ENCODE data around the gene SPATA3.

The SPATA3 gene

GRCh38 chr2:230998882-230999281, 3.0 kb downstream of the SPATA3 start:
- DNase-seq (ENCODE audit: extremely low spot score): no peak
- TF ChIP-seq L3MBTL2 (conservative IDR thresholded peaks at IDR 0.05) (no peak), ARNT (IDR thresholded peaks at IDR 0.05) (no peak), FOXK2 (IDR thresholded peaks at IDR 0.05) (no peak), FOXM1 (IDR thresholded peaks at IDR 0.05; ENCODE audit: borderline replicate concordance) (no peak), LEF1 (IDR thresholded peaks at IDR 0.05; ENCODE audit: borderline replicate concordance) (no peak), CTBP1 (IDR thresholded peaks at IDR 0.05; ENCODE audit: borderline replicate concordance) (no peak)
- TF ChIP-seq, protein P1, sequence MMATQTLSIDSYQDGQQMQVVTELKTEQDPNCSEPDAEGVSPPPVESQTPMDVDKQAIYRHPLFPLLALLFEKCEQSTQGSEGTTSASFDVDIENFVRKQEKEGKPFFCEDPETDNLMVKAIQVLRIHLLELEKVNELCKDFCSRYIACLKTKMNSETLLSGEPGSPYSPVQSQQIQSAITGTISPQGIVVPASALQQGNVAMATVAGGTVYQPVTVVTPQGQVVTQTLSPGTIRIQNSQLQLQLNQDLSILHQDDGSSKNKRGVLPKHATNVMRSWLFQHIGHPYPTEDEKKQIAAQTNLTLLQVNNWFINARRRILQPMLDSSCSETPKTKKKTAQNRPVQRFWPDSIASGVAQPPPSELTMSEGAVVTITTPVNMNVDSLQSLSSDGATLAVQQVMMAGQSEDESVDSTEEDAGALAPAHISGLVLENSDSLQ (IDR thresholded peaks at IDR 0.05): no peak
- CTCF ChIA-PET: no interaction called here
- POLR2A ChIA-PET: no interaction called here

DNA sequence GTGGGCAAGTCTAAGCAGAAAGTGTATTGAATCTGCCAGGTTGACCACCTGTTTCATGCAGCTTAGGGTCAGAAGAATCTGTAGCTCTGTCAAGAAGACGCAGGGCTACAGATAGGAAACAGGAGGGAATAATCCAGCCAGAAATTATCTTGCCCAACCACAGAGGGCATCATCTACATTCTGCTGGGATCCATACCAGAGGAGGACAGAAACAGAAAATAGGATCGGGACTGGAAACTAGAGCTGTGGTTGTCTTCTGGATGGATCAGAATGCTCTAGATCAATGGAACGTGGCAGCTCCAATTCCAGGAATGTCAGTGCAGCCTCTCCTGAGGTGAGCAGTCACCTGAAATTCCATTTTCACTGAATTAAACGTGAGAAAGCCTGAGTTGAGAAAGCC, 3.6 kb downstream of the SPATA3 start:
- POLR2A ChIA-PET: no interaction called here
- CTCF ChIA-PET: no interaction called here
- DNase-seq (ENCODE audit: extremely low spot score): no peak
- TF ChIP-seq LEF1 (IDR thresholded peaks at IDR 0.05; ENCODE audit: borderline replicate concordance) (no peak), L3MBTL2 (conservative IDR thresholded peaks at IDR 0.05) (no peak), NFRKB (IDR thresholded peaks at IDR 0.05) (no peak), SP1 (IDR thresholded peaks at IDR 0.05) (no peak), FOXA1 (IDR thresholded peaks at IDR 0.05) (no peak), FOXM1 (IDR thresholded peaks at IDR 0.05; ENCODE audit: borderline replicate concordance) (no peak), FOXK2 (IDR thresholded peaks at IDR 0.05) (no peak), TARDBP (IDR thresholded peaks at IDR 0.05) (no peak), ARNT (IDR thresholded peaks at IDR 0.05) (no peak), ZNF384 (IDR thresholded peaks at IDR 0.05) (no peak), BHLHE40 (IDR thresholded peaks at IDR 0.05; ENCODE audit: borderline replicate concordance) (no peak), CTBP1 (IDR thresholded peaks at IDR 0.05; ENCODE audit: borderline replicate concordance) (no peak), ELF4 (IDR thresholded peaks at IDR 0.05) (no peak), HDGF (IDR thresholded peaks at IDR 0.05; ENCODE audit: borderline replicate concordance) (no peak), SUZ12 (IDR thresholded peaks at IDR 0.05) (no peak)
- TF ChIP-seq, protein P1 (IDR thresholded peaks at IDR 0.05): no peak

GRCh38 chr2:231000211-231000904, 4.4 kb downstream of the SPATA3 start:
- DNase-seq (ENCODE audit: extremely low spot score): no peak
- TF ChIP-seq SUZ12 (IDR thresholded peaks at IDR 0.05) (no peak), ZNF384 (IDR thresholded peaks at IDR 0.05) (no peak), LEF1 (IDR thresholded peaks at IDR 0.05; ENCODE audit: borderline replicate concordance) (no peak), L3MBTL2 (conservative IDR thresholded peaks at IDR 0.05) (no peak), ARNT (IDR thresholded peaks at IDR 0.05) (no peak), BHLHE40 (IDR thresholded peaks at IDR 0.05; ENCODE audit: borderline replicate concordance) (no peak), FOXM1 (IDR thresholded peaks at IDR 0.05; ENCODE audit: borderline replicate concordance) (no peak), NFRKB (IDR thresholded peaks at IDR 0.05) (no peak), CTBP1 (IDR thresholded peaks at IDR 0.05; ENCODE audit: borderline replicate concordance) (no peak)
- POLR2A ChIA-PET: no interaction called here
- CTCF ChIA-PET: no interaction called here

DNA sequence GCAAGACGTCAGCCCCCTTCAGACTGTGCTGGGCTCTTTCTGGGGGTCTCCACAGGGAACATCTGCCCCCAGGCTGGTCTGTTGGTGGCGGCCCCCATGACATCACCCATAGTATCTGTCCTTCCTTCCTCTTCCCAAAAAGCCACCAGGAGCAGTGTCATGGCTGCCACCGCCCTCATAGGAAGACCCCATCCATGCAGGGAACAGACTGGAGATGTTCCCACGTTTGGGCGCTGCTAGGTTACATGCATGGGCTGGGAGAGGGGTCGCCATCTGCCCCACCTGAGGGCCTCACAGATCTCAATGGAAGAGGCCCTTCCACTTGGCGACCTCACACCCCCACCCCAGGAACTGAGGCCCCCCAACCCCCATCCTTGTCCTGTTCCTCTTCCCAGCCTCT, 5.1 kb downstream of the SPATA3 start:
- TF ChIP-seq CTBP1 (IDR thresholded peaks at IDR 0.05; ENCODE audit: borderline replicate concordance): no peak
- no peak for TF ChIP-seq ELF4 (IDR thresholded peaks at IDR 0.05)
- TF ChIP-seq TARDBP (IDR thresholded peaks at IDR 0.05): no peak
- TF ChIP-seq, protein P1 (IDR thresholded peaks at IDR 0.05): no peak
- no peak for TF ChIP-seq ARNT (IDR thresholded peaks at IDR 0.05)
- TF ChIP-seq FOXM1 (IDR thresholded peaks at IDR 0.05; ENCODE audit: borderline replicate concordance): no peak
- TF ChIP-seq NFRKB (IDR thresholded peaks at IDR 0.05): no peak
- TF ChIP-seq ZNF384 (IDR thresholded peaks at IDR 0.05): no peak
- TF ChIP-seq SP1 (IDR thresholded peaks at IDR 0.05): no peak
- TF ChIP-seq FOXK2 (IDR thresholded peaks at IDR 0.05): no peak
- no peak for TF ChIP-seq SUZ12 (IDR thresholded peaks at IDR 0.05)
- no peak for TF ChIP-seq LEF1 (IDR thresholded peaks at IDR 0.05; ENCODE audit: borderline replicate concordance)
- no peak for TF ChIP-seq L3MBTL2 (conservative IDR thresholded peaks at IDR 0.05)
- DNase-seq (ENCODE audit: extremely low spot score): no peak
- CTCF ChIA-PET: no interaction called here
- POLR2A ChIA-PET: no interaction called here

DNA sequence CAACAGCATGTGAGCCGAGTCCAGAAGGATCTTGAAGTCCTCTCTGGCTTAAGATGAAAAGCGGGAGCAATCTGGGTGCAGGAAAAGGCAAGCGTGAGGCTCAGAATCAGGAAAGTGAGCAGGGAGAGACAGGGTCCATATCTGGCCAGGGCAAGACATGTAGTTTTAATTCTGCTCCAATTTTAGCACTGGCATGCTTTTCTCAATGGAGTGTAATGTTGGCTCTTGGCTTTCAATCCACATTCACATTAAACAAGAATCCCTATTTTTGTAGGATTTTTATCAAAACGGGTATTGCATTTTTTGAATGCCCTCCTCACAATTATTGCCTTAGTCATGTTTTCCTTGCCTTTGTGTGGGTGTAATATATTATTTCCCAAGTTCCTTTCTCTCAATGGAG, 6.0 kb downstream of the SPATA3 start:
- no peak for TF ChIP-seq FOXK2 (IDR thresholded peaks at IDR 0.05)
- TF ChIP-seq HDGF (IDR thresholded peaks at IDR 0.05; ENCODE audit: borderline replicate concordance): no peak
- ChIA-PET POLR2A (no interaction called here), CTCF (no interaction called here)
- no peak for DNase-seq (ENCODE audit: extremely low spot score)

GRCh38 chr2:231002641-231003040, 6.7 kb downstream of the SPATA3 start:
- DNase-seq (ENCODE audit: extremely low spot score): no peak
- ChIA-PET POLR2A (no interaction called here), CTCF (interaction anchor here (1.1 kb wide), 1 partner anchor 15 kb away, joined by 3 read pairs; no protein-coding TSS in a partner anchor)
- TF ChIP-seq CTBP1 (IDR thresholded peaks at IDR 0.05; ENCODE audit: borderline replicate concordance): no peak
- TF ChIP-seq ARNT (IDR thresholded peaks at IDR 0.05): no peak
- TF ChIP-seq, protein P1 (IDR thresholded peaks at IDR 0.05): no peak
- no peak for TF ChIP-seq FOXM1 (IDR thresholded peaks at IDR 0.05; ENCODE audit: borderline replicate concordance)
- no peak for TF ChIP-seq LEF1 (IDR thresholded peaks at IDR 0.05; ENCODE audit: borderline replicate concordance)
- no peak for TF ChIP-seq TARDBP (IDR thresholded peaks at IDR 0.05)

Measured in HEK293T (cell line).